ENCODE data around the gene SNX4. TPM values are rescaled to one million over a fixed set of nuclear protein-coding genes. Genes with fewer than 3 reads are reported as not detected.

SNX4 gene
- total RNA-seq, 1 donor from 2014 or later = 41.0 TPM

- H3K9me3 Mint-ChIP-seq (ENCODE audit: low read depth) = no peaks in the 10 kb centered on the region
- H3K36me3 Mint-ChIP-seq (ENCODE audit: low read depth) = peaks cover 9% of the 10 kb centered on the region
- no peak overlapping the region for H3K27ac Mint-ChIP-seq (ENCODE audit: unreplicated experiment)
- TF ChIP-seq, protein P1, sequence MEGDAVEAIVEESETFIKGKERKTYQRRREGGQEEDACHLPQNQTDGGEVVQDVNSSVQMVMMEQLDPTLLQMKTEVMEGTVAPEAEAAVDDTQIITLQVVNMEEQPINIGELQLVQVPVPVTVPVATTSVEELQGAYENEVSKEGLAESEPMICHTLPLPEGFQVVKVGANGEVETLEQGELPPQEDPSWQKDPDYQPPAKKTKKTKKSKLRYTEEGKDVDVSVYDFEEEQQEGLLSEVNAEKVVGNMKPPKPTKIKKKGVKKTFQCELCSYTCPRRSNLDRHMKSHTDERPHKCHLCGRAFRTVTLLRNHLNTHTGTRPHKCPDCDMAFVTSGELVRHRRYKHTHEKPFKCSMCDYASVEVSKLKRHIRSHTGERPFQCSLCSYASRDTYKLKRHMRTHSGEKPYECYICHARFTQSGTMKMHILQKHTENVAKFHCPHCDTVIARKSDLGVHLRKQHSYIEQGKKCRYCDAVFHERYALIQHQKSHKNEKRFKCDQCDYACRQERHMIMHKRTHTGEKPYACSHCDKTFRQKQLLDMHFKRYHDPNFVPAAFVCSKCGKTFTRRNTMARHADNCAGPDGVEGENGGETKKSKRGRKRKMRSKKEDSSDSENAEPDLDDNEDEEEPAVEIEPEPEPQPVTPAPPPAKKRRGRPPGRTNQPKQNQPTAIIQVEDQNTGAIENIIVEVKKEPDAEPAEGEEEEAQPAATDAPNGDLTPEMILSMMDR (IDR thresholded peaks at IDR 0.05) = no peak
- H3K4me3 Mint-ChIP-seq (ENCODE audit: unreplicated experiment) = no peak overlapping the region
- H3K27me3 Mint-ChIP-seq (ENCODE audit: low read depth) = no peaks in the 10 kb centered on the region
- H3K4me1 Mint-ChIP-seq (ENCODE audit: low read depth) = peaks cover 47% of the 10 kb centered on the region
- no peak for DNase-seq (ENCODE audit: low spot score)
Observed at GRCh38 chr3:125515421-125515820, 4.6 kb downstream of the SNX4 start.

- Mint-ChIP-seq H3K27ac (ENCODE audit: unreplicated experiment) (no peak overlapping the region), H3K4me3 (ENCODE audit: unreplicated experiment) (no peak overlapping the region), H3K9me3 (ENCODE audit: low read depth) (no peaks in the 10 kb centered on the region), H3K36me3 (ENCODE audit: low read depth) (peaks cover 11% of the 10 kb centered on the region), H3K4me1 (ENCODE audit: low read depth) (peaks cover 33% of the 10 kb centered on the region), H3K27me3 (ENCODE audit: low read depth) (no peaks in the 10 kb centered on the region)
- TF ChIP-seq, protein P1 (IDR thresholded peaks at IDR 0.05) = no peak
- DNase-seq (ENCODE audit: low spot score) = no peak
Observed at GRCh38 chr3:125513490-125514115, 6.4 kb downstream of the SNX4 start.

- Mint-ChIP-seq H3K36me3 (ENCODE audit: low read depth) (peaks cover 13% of the 10 kb centered on the region), H3K4me3 (ENCODE audit: unreplicated experiment) (no peak overlapping the region), H3K27ac (ENCODE audit: unreplicated experiment) (peak overlapping the region; percentile 84), H3K9me3 (ENCODE audit: low read depth) (peaks cover under 1% of the 10 kb centered on the region), H3K27me3 (ENCODE audit: low read depth) (no peaks in the 10 kb centered on the region), H3K4me1 (ENCODE audit: low read depth) (peaks cover 26% of the 10 kb centered on the region)
- DNase-seq (ENCODE audit: low spot score) = no peak
- TF ChIP-seq, protein P1 (IDR thresholded peaks at IDR 0.05) = no peak
Observed at GRCh38 chr3:125512135-125512920, 7.7 kb downstream of the SNX4 start.

- no peak for DNase-seq (ENCODE audit: low spot score)
- Mint-ChIP-seq H3K36me3 (ENCODE audit: low read depth) (peaks cover 15% of the 10 kb centered on the region), H3K27me3 (ENCODE audit: low read depth) (no peaks in the 10 kb centered on the region), H3K9me3 (ENCODE audit: low read depth) (peaks cover 4% of the 10 kb centered on the region), H3K27ac (ENCODE audit: unreplicated experiment) (peak overlapping the region; percentile 84), H3K4me1 (ENCODE audit: low read depth) (peaks cover 22% of the 10 kb centered on the region), H3K4me3 (ENCODE audit: unreplicated experiment) (no peak overlapping the region)
- TF ChIP-seq, protein P1 (IDR thresholded peaks at IDR 0.05) = no peak
Observed at GRCh38 chr3:125511420-125512118, 8.4 kb downstream of the SNX4 start.

DNA sequence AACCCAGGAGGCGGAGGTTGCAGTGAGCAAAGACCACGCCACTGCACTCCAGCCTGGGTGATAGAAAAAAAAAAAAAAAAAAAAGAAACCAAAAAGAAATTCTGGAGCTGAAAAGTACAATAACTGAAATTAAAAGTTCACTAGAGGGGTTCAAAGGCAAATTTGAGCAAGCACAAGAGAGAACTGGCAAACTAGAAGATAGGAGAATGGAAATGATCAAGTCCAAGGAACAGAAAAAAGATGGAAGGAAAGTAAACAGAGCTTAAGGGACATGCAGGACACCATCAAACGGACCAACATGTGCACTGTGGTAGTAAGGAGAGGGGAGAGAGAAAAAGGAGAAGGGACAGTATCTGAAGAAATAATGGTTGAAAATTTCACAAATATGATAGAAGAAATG lies 12.9 kb downstream of the SNX4 start:
- Mint-ChIP-seq H3K36me3 (ENCODE audit: low read depth) (peaks cover 16% of the 10 kb centered on the region), H3K9me3 (ENCODE audit: low read depth) (peaks cover 4% of the 10 kb centered on the region), H3K27me3 (ENCODE audit: low read depth) (no peaks in the 10 kb centered on the region), H3K27ac (ENCODE audit: unreplicated experiment) (peak overlapping the region; percentile 5), H3K4me3 (ENCODE audit: unreplicated experiment) (no peak overlapping the region), H3K4me1 (ENCODE audit: low read depth) (peaks cover 14% of the 10 kb centered on the region)
- TF ChIP-seq, protein P1 (IDR thresholded peaks at IDR 0.05) = no peak
- no peak for DNase-seq (ENCODE audit: low spot score)
